ENCODE data around the gene UGT1A7. TPM values are rescaled to one million over a fixed set of nuclear protein-coding genes. Genes with fewer than 3 reads are reported as not detected.
"Not testable (repeated sequence)": the region's sequence is repeated elsewhere in the genome, so short reads cannot be mapped to it uniquely, and the experiment has no call there.

The UGT1A7 gene
- total and polyA plus RNA-seq, 2 donors from 2014 or later = 0.35 to 1.3 TPM

- intact Hi-C loops (cut with DNase I) = no loop called here
- no peak overlapping the region for H3K4me3 ChIP-seq (ENCODE audit: low read length in 3 of 3)
- no peaks in the 10 kb centered on the region for H3K9me3 ChIP-seq (ENCODE audit: control insufficient read depth in 2 of 3, insufficient read depth in 1 of 3, low read length in 3 of 3)
- DNase-seq (no peak), FAIRE-seq (no peak)
- H3K36me3 ChIP-seq (ENCODE audit: control insufficient read depth in 2 of 3, insufficient read depth in 3 of 3, low read length in 3 of 3) = no peaks in the 10 kb centered on the region
- H3K9ac ChIP-seq (ENCODE audit: low read length in 3 of 3) = no peak overlapping the region
- no peaks in the 10 kb centered on the region for H3K4me1 ChIP-seq (ENCODE audit: control insufficient read depth in 2 of 3, insufficient read depth in 2 of 3, low read depth in 1 of 3, low read length in 3 of 3)
- TF ChIP-seq CTCF (IDR thresholded peaks at IDR 0.05; ENCODE audit: borderline replicate concordance, extremely low read depth, insufficient read depth) = no peak
- no peaks in the 10 kb centered on the region for H3K27me3 ChIP-seq (ENCODE audit: control insufficient read depth, insufficient read depth, low read length)
- H3K27ac ChIP-seq (ENCODE audit: low read depth in 2 of 2, low read length in 2 of 2) = no peak overlapping the region
These were observed 27.2 kb upstream of the UGT1A7 start for GRCh38 chr2:233654501-233654900.

GRCh38 chr2:233655043-233655442 lies 26.7 kb upstream of the UGT1A7 start:
- no peaks in the 10 kb centered on the region for H3K4me1 ChIP-seq (ENCODE audit: control insufficient read depth in 2 of 3, insufficient read depth in 2 of 3, low read depth in 1 of 3, low read length in 3 of 3)
- H3K4me3 ChIP-seq (ENCODE audit: low read length in 3 of 3) = no peak overlapping the region
- no peak for FAIRE-seq
- no peak for DNase-seq
- no peak for TF ChIP-seq CTCF (IDR thresholded peaks at IDR 0.05; ENCODE audit: borderline replicate concordance, extremely low read depth, insufficient read depth)
- H3K9me3 ChIP-seq (ENCODE audit: control insufficient read depth in 2 of 3, insufficient read depth in 1 of 3, low read length in 3 of 3) = no peaks in the 10 kb centered on the region
- H3K27me3 ChIP-seq (ENCODE audit: control insufficient read depth, insufficient read depth, low read length) = no peaks in the 10 kb centered on the region
- H3K27ac ChIP-seq (ENCODE audit: low read depth in 2 of 2, low read length in 2 of 2) = no peak overlapping the region
- H3K9ac ChIP-seq (ENCODE audit: low read length in 3 of 3) = no peak overlapping the region
- no peaks in the 10 kb centered on the region for H3K36me3 ChIP-seq (ENCODE audit: control insufficient read depth in 2 of 3, insufficient read depth in 3 of 3, low read length in 3 of 3)
- intact Hi-C loops (cut with DNase I) = no loop called here

GRCh38 chr2:233655943-233656342 lies 25.8 kb upstream of the UGT1A7 start:
- H3K36me3 ChIP-seq (ENCODE audit: control insufficient read depth in 2 of 3, insufficient read depth in 3 of 3, low read length in 3 of 3); H3K9ac ChIP-seq (ENCODE audit: low read length in 3 of 3); H3K9me3 ChIP-seq (ENCODE audit: control insufficient read depth in 2 of 3, insufficient read depth in 1 of 3, low read length in 3 of 3); H3K4me1 ChIP-seq (ENCODE audit: control insufficient read depth in 2 of 3, insufficient read depth in 2 of 3, low read depth in 1 of 3, low read length in 3 of 3); H3K27me3 ChIP-seq (ENCODE audit: control insufficient read depth, insufficient read depth, low read length); H3K27ac ChIP-seq (ENCODE audit: low read depth in 2 of 2, low read length in 2 of 2); FAIRE-seq; intact Hi-C loops (cut with DNase I); DNase-seq; H3K4me3 ChIP-seq (ENCODE audit: low read length in 3 of 3): not testable (repeated sequence)

GRCh38 chr2:233656443-233656842 lies 25.3 kb upstream of the UGT1A7 start:
- FAIRE-seq (no peak), DNase-seq (no peak)
- Histone ChIP-seq H3K4me3 (ENCODE audit: low read length in 3 of 3) (no peak overlapping the region), H3K4me1 (ENCODE audit: control insufficient read depth in 2 of 3, insufficient read depth in 2 of 3, low read depth in 1 of 3, low read length in 3 of 3) (no peaks in the 10 kb centered on the region), H3K36me3 (ENCODE audit: control insufficient read depth in 2 of 3, insufficient read depth in 3 of 3, low read length in 3 of 3) (no peaks in the 10 kb centered on the region), H3K9me3 (ENCODE audit: control insufficient read depth in 2 of 3, insufficient read depth in 1 of 3, low read length in 3 of 3) (no peaks in the 10 kb centered on the region), H3K27me3 (ENCODE audit: control insufficient read depth, insufficient read depth, low read length) (no peaks in the 10 kb centered on the region), H3K27ac (ENCODE audit: low read depth in 2 of 2, low read length in 2 of 2) (no peak overlapping the region), H3K9ac (ENCODE audit: low read length in 3 of 3) (no peak overlapping the region)
- no peak for TF ChIP-seq CTCF (IDR thresholded peaks at IDR 0.05; ENCODE audit: borderline replicate concordance, extremely low read depth, insufficient read depth)
- intact Hi-C loops (cut with DNase I) = no loop called here
